HG02973 (cell line): Measurements from ENCODE around the gene MCM9.
A peak's percentile ranks its signal among the peaks of the same experiment; 100 is the strongest.

Source experiments
- ATAC-seq: cut with Tn5 transposase; IDR thresholded peaks from one replicate; pipeline ENCODE4 v1.9.1; 2021; ENCODE audit warnings: moderate library complexity; ENCODE audit not compliant: unreplicated experiment

Gene MCM9

GRCh38 chr6:118933855-118934460 is 1.0 kb downstream of the MCM9 start:
- ATAC-seq: peak; percentile 0

GRCh38 chr6:118932421-118932820 is 2.5 kb downstream of the MCM9 start:
- ATAC-seq: no peak

- no peak for ATAC-seq
Measured at GRCh38 chr6:118931436-118931835, 3.5 kb downstream of the MCM9 start.

- ATAC-seq: no peak
Measured at GRCh38 chr6:118930680-118931079, 4.3 kb downstream of the MCM9 start.

GRCh38 chr6:118923035-118923434 is 11.9 kb downstream of the MCM9 start:
- no peak for ATAC-seq

GRCh38 chr6:118921084-118921483 is 13.9 kb downstream of the MCM9 start:
- no peak for ATAC-seq

GRCh38 chr6:118918329-118918725 is 16.6 kb downstream of the MCM9 start:
- ATAC-seq: no peak

- ATAC-seq: no peak
Measured at GRCh38 chr6:118917546-118918328, 17.2 kb downstream of the MCM9 start.

- no peak for ATAC-seq
Measured at GRCh38 chr6:118914598-118914997, 20.4 kb downstream of the MCM9 start.

GRCh38 chr6:118913161-118913560 is 21.8 kb downstream of the MCM9 start:
- ATAC-seq: no peak

GRCh38 chr6:118912646-118913045 is 22.3 kb downstream of the MCM9 start:
- ATAC-seq: no peak

- ATAC-seq: no peak
Measured at GRCh38 chr6:118908441-118908840, 26.5 kb downstream of the MCM9 start.

GRCh38 chr6:118905851-118906250 is 29.1 kb downstream of the MCM9 start:
- ATAC-seq: no peak

- ATAC-seq: no peak
Measured at GRCh38 chr6:118905084-118905483, 29.9 kb downstream of the MCM9 start.

GRCh38 chr6:118903691-118904090 is 31.3 kb downstream of the MCM9 start:
- ATAC-seq: no peak

GRCh38 chr6:118903138-118903537 is 31.8 kb downstream of the MCM9 start:
- ATAC-seq: no peak

GRCh38 chr6:118902726-118903125 is 32.2 kb downstream of the MCM9 start:
- no peak for ATAC-seq

GRCh38 chr6:118899948-118900347 is 35.0 kb downstream of the MCM9 start:
- ATAC-seq: no peak

GRCh38 chr6:118897386-118897785 is 37.6 kb downstream of the MCM9 start:
- no peak for ATAC-seq

GRCh38 chr6:118896339-118897136 is 38.4 kb downstream of the MCM9 start:
- ATAC-seq: peak; percentile 20

GRCh38 chr6:118895859-118896258 is 39.1 kb downstream of the MCM9 start:
- ATAC-seq: no peak

- no peak for ATAC-seq
Measured at GRCh38 chr6:118895261-118895560, 39.7 kb downstream of the MCM9 start.
